ENCODE results near the gene GPR22.

DNA sequence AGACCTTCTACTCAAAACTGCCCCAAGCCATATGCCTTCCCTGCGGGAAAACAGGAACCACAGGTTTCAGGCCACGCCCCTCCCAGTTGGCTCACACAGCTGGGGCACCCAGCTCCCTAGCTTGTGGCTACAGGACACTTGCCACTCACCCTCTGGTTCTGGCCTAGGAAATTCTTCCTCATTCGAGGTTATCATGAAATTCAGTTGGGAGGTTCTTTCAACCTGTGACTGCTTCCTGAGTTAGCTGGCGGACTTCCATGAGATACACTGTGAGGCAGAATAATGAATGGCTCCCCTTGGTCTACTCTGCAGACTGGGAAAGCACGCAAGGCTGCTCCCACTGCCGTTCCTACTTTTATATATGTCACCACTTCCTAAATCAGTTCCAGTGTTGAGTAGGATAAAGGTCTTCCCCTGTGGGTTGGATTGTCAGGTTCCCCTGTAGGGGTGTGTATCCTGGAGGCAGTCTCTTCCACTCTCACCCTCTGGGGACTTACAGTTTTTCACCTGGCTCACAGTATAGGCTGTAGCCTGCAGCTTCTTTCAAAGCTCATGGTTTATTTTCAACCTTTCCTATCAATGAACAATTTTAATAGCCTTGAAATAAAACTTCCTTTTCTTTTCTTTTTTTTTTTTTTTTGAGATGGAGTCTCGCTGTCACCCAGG lies 37.0 kb downstream of the GPR22 start:
- TF ChIP-seq CBX3 (IDR thresholded peaks at IDR 0.05; ENCODE audit: borderline replicate concordance, low read depth) (no peak), CTCF (IDR thresholded peaks at IDR 0.05 in 2 of 3, conservative IDR thresholded peaks at IDR 0.05 in 1 of 3; ENCODE audit: control insufficient read depth in 2 of 3, extremely low read depth in 1 of 3, insufficient read depth in 1 of 3, low read depth in 3 of 3, low read length in 3 of 3) (no peak), YY1 (IDR thresholded peaks at IDR 0.05; ENCODE audit: low read depth, low read length) (no peak), MAX (IDR thresholded peaks at IDR 0.05; ENCODE audit: low read depth, low read length) (no peak), EP300 (IDR thresholded peaks at IDR 0.05; ENCODE audit: borderline replicate concordance in 1 of 2, control insufficient read depth in 1 of 2, low read depth in 2 of 2, low read length in 2 of 2) (no peak), HCFC1 (IDR thresholded peaks at IDR 0.05; ENCODE audit: low read length) (no peak), NR2C1 (IDR thresholded peaks at IDR 0.05) (no peak), POLR2A (IDR thresholded peaks at IDR 0.05; ENCODE audit: low read depth, low read length) (no peak), MXI1 (IDR thresholded peaks at IDR 0.05; ENCODE audit: low read depth, low read length) (no peak), CHD2 (IDR thresholded peaks at IDR 0.05; ENCODE audit: borderline replicate concordance, low read depth, low read length) (no peak), TAF1 (IDR thresholded peaks at IDR 0.05; ENCODE audit: borderline replicate concordance, low read depth, low read length) (no peak), CHD4 (IDR thresholded peaks at IDR 0.05) (no peak), POLR2AphosphoS2 (IDR thresholded peaks at IDR 0.05; ENCODE audit: low read depth, low read length) (no peak)
- TF ChIP-seq, protein P1, sequence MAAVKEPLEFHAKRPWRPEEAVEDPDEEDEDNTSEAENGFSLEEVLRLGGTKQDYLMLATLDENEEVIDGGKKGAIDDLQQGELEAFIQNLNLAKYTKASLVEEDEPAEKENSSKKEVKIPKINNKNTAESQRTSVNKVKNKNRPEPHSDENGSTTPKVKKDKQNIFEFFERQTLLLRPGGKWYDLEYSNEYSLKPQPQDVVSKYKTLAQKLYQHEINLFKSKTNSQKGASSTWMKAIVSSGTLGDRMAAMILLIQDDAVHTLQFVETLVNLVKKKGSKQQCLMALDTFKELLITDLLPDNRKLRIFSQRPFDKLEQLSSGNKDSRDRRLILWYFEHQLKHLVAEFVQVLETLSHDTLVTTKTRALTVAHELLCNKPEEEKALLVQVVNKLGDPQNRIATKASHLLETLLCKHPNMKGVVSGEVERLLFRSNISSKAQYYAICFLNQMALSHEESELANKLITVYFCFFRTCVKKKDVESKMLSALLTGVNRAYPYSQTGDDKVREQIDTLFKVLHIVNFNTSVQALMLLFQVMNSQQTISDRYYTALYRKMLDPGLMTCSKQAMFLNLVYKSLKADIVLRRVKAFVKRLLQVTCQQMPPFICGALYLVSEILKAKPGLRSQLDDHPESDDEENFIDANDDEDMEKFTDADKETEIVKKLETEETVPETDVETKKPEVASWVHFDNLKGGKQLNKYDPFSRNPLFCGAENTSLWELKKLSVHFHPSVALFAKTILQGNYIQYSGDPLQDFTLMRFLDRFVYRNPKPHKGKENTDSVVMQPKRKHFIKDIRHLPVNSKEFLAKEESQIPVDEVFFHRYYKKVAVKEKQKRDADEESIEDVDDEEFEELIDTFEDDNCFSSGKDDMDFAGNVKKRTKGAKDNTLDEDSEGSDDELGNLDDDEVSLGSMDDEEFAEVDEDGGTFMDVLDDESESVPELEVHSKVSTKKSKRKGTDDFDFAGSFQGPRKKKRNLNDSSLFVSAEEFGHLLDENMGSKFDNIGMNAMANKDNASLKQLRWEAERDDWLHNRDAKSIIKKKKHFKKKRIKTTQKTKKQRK (IDR thresholded peaks at IDR 0.05; ENCODE audit: low read depth, low read length) = no peak

All from GM12878 (cell line).